Measurements from ENCODE around the gene CIZ1.
A peak's percentile ranks its signal among the peaks of the same experiment; 100 is the strongest.
"Not testable (repeated sequence)": the region's sequence is repeated elsewhere in the genome, so short reads cannot be mapped to it uniquely, and the experiment has no call there.

The CIZ1 gene

DNA sequence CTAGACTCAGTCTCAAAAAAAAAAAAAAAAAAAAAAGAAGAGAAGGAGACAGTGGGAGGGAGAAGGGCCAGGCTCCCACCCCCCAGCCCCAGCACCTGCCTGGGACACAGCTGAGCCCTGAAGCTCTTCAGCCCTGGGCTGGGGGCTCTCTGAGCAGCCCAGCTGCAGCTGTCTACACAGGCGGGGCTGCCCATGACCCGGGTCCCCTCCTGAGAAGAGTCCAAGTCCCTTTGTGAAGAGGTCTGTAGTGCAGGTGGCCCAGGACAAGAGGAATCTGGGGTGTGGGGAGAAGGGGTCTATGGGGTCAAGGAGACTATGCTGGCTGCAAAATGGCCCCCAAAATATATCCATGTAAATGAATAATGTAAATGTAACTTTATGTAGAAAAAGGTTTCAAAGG is 48.8 kb downstream of the CIZ1 start:
- no peak for DNase-seq

DNA sequence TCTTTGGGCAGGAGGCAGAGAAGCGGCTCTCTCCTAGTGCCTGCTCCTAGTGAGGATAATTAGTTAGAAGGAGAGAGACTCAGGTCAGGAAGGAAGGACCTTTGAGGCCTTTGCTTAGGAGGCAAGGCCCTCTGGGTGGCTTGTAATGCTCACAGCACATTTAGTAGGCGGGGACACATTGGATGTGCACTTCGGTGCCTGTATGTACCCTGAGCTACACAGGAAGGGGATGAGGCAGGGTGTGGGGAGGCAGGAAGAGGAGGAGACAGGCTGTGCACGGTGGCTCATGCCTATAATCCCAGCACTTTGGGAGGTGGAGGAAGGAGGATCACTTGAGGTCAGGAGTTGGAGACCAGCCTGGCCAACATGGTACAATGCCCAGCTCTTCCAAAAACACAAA is 49.3 kb downstream of the CIZ1 start:
- DNase-seq, result no peak

DNA sequence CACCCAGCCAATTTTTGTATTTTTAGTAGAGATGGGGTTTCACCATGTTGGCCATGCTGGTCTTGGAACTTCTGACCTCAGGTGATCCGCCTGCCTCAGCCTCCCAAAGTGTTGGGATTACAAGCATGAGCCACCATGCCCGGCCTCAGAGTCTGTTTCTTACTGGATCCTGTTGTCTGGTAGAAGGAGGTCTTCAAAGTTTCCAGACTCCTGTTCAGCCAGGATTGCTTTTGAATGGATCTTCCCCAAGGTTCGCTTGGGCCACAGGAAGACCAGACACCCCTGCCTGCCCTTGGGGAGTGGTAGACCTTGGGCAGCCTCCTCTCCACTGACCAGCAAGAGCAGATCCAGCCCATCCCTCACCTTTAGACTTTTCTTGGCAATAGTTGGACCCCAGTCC is 49.8 kb downstream of the CIZ1 start:
- DNase-seq, result no peak

DNA sequence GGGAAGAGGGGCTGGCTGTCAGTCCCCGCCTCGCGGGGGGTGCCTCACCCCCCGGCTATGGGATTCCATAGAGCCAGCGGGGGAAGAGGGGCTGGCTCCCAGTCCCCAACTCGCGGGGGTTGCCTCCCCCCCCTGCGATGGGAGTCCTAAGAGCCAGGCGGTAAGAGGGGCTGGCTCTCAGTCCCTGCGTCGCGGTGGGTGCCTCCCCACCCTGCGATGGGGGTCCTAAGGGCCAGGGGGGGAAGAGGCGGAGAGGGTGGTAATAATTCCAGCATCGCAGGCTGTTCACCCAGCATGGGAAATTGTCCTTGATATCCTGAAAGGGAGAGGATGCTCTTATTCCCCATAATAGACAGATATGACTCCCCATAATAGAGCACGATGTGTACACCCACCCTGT is 51.8 kb downstream of the CIZ1 start:
- DNase-seq, result no peak

DNA sequence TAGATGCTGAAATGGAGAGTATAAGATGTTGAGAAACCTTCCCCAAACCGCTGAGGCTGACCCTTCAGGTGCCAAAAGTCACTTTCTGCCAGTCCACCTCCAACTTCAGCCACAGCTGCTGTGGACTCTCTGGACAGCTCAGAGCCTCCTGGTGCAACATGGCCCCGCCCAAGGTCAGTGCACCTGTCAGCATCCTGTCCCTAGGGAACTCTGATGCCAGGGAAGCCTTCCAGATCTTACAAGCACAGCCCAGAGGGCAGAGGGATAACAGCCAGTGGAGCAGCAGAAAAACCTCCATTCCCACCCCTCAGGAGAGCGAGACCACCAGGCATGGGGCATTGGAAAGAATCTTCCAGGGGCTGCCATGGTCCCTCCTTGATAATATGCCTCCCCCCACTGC is 53.4 kb downstream of the CIZ1 start:
- no peak for DNase-seq

DNA sequence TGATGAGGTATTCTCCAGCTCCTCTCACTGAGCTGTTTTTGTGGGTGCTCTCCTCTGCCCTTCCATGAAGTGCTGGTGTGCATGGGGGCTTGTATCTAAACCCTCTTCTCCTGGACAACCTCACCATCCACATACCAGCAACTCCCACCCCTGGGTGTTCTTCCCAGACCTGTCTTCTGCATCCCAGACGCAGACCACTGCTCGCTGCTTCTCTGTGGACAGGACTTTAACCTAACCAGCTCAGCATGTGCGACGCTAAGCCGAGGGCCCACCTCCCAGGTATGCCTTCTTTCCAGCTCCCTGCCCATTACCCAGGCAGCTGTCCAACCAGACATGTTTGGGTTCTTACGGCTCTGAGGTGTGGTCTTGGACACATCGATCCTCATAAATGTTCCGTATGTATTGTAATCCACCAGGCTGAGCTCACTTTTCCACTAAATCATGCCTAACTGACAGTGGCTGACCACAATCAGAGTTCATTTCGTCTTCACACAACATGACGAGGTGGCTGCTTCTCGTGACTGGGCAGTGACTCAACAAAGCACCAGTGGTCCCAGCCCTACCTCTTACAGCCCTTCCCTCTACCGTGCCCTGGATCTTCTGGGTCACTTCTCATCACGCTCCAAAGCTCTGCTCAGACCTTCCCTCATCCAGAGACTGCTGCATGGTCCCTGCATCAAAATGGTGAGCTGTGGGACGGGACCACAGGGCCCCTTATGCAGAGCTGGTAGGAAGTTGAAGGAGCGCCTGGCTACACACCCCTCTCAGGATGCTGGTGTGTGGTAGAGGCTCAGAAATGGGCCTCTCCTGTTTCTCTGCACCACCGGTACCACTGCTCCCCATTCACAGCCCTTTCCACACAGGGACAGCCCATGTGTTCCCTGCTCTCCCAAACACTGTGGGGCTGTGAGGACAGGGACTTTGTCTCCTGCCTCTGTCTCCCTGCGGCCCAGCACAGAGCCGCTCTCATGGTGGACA is 54.3 kb downstream of the CIZ1 start:
- DNase-seq, result peak; percentile 60

DNA sequence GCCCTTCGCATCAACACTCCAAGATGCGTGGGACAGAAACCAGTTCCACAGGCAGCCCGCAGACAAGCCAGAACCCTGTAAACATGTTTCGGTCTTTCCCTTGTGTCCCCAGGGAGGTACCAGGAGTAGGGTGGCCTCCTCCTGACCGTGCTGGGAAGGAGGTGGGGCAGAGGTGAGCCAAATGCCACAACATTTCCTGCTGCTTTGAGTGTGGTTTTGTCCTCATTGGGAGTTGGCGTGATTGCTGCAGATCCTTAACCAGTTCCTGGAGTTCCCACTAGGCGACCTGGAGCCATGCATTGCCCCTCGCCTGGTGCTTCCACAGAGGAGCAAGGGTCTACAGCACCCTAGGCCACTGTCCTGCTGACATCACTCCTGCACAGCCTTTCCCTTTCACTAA is 55.8 kb downstream of the CIZ1 start:
- not testable (repeated sequence) for DNase-seq

DNA sequence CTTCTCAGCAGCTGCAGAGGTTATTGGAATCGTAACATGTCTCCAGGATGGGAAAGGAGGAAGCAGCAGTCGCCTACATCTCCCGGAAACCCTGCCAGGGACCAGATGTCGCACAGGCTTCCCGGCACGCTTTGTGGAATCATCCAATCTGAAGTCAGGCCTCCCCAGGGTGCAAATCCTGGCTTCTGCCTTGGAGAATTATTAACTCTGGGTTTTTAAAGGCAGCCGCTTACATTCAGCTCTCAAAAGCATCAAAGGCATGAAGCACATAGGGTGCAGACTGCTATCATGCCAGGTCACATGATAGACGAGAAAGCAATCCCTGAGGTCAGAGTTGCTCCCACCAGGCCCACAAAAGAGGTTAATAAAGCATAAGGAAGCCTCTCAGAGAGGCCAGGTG is 59.2 kb downstream of the CIZ1 start:
- DNase-seq, result not testable (repeated sequence)

DNA sequence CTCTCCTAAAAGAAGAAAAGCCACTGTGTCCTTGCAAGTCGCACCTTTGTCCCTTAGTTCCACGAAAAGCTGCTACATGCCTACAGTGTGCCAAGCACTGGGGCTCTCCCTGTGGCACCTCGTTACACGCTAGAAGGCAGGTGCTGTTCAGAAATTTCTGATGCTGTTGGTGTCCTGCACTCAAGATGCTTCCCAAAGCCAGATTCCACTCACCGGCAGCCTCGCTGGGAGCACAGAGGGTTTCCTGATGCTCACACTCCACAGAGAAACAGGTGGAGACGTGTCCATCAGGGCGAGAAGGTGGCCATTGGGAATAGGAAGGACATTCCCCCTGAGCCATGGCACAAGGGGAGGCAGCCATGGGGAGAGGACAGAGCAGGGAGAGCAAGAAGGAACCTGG is 60.0 kb downstream of the CIZ1 start:
- not testable (repeated sequence) for DNase-seq

DNA sequence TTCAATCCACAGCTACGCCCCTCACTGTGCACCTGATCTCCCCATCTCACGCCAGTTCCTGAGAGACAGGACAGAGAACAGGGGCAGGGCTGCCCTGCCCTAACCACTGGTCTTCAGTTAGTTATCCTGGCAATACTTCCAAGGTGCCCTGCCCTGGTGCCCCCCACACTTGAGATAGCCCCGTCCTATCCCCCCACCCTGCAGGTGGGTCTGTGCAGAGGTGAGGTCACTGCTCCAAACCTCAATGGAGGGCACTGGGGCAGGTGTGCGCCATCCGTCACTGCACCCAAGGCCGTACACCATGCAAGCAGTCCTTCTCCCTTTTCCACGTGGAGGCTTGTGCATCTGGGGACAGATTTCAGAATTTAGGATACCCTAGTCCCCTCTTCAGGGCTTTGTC is 60.7 kb downstream of the CIZ1 start:
- not testable (repeated sequence) for DNase-seq

DNA sequence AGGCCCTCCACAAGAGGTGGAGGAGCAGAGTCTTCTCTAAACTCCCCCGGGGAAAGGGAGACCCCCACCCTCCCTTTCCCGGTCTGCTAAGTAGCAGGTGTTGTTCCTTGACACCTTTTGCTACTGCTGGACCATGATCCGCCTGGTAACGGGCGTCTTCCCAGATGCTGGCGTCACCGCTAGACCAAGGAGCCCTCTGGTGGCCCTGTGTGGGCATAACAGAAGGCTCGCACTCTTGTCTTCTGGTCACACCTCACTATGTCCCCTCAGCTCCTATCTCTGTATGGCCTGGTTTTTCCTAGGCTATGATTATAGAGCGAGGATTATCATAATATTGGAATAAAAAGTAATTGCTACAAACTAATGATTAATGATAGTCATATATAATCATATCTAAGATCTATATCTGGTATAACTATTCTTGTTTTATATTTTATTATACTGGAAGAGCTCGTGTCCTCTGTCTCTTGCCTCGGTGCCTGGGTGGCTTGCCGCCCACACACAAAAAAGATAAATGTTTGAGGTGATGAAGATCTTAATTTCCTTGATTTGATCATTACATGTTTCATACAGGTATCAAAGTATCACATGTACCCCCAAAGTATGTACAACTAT is 61.3 kb downstream of the CIZ1 start:
- not testable (repeated sequence) for DNase-seq

DNA sequence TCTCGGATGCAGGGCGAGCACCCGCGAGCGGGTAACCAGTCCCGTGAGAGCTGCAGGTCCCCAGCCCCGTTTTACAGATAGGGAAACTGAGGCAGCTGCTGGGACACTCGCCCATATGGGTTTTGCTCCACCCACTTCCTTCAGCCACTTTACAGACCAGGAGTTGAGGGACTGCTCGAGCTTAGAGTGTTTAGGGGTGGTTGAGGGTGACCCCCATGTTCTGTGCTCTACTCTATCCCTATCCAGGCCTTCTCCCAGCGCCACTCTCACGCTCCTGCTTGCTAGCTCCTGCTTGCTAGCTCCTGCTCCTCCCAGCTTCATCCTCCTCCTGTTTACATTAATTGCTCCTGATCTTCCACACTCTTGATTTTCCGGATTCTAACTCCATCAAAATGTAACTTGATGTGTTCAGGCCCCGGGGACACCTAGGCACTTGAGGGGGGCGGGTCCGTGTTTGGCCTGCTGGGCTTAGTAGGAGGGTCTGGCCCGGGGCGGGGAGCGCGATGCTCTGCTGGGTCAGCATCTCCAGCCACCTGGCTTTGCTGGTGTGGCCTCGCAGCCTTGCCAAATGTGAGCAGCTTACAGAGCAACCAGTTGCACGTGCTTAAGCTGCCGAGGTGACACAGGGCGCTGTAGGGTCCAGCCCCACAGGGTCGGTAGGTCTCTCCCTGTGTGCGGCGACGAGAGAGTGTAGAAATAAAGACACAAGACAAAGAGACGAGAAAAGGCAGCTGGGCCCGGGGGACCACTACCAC is 62.4 kb downstream of the CIZ1 start:
- DNase-seq, result no peak

DNA sequence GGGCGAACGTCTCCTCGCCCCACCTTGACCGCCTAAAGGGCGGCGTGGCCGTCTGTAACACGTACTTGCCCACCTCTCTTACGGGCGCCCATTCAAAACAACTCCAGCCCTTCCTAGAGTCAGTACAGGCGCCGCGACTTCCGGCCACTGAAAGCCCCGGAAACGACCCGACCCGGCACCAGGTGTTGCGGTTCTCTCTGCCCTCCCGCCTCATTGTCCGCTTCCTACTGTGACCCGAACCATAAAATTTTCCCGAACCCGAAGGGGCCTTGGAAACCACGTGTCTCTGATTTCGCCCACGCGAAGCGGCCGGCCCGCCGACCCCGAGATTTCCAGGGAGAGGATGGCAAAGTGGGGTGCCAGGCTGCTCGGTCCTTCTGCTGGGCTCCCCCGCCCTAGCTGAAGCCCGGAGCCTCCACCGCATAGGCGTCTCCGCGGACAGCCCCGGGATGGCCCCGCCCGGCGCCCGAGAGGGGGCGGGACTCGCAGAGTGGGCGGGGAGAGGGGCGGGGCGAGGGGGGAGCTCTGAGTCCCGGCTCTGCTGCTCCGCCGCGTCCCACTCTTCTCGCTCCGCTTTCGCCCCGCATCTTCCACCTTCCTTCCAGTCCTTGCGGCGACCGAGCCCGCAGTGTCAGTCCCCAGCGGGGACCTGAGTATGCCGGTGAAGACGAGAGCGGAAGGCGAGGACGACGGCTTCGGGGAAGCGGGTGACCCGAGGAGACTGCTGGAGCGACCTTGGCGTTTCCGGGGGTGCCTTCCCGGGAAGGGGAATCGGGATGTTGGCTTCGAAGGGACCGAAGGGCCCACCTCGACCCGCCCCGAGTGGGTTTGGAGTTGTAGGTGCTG is 63.2 kb downstream of the CIZ1 start:
- DNase-seq, result peak; percentile 91

DNA sequence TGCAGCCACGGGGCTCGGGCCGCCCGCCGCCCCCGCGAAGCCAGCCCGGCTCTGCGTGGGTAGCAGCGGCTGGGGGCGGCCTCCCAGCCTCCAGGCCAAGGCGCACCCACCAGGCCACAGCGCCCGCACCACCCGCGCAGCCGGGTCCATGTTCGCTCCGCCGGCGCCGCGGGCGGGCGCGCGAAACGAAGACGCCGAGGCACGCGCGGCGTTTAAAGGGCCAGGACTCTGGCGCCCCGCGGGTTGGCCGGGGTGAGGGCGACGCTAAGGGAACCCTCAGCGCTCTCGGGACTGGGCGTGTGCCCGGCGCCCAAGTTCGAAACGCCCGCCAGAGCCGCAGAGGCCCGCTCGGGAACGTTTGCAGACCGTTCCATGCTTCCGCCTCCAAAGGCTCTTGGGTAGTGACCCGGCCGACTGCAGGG is 63.8 kb downstream of the CIZ1 start, which contains the start of gene PTGES2:
TSS of gene PTGES2 (minus strand) at position 162 of the 422 bp plus-strand sequence. CDS start at position 150, 12 bp downstream.
- DNase-seq, result peak; percentile 81

DNA sequence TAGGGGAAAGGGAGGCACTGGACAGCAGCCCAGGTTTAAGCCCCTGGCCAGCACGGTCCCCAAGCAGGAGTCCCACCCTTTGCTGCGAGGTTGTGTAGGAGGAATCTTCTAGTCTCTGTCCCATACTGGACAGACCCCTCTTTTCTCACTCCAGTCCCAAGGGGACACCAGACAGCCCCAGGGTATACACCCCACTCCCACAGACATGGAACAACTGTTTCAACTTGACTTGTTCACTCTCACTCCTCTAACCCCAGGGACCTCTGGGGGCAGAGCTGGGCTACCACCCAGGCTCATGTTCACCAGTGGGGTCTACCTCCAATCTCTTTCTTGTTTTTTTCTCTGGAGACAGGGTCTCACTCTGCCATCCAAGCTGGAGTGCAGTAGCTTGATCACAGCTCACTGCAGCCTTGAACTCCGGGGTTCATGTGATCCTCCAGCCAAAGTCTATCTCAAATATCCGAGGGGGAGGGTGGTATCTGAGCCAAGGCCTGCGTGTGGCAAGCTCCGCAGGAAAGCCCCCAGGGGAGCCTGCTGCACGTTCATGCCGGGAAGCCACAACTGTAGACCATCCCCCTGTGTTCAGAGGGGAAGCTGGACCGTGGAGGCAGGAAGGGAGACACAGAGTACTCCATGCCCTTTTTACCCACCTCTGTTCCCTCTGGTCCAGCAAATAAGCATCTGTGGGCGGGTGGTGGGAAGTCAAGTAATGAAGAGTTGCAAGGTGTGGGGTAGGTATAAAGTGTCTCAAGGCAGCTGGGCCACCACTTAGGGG is 65.6 kb downstream of the CIZ1 start:
- no peak for DNase-seq

DNA sequence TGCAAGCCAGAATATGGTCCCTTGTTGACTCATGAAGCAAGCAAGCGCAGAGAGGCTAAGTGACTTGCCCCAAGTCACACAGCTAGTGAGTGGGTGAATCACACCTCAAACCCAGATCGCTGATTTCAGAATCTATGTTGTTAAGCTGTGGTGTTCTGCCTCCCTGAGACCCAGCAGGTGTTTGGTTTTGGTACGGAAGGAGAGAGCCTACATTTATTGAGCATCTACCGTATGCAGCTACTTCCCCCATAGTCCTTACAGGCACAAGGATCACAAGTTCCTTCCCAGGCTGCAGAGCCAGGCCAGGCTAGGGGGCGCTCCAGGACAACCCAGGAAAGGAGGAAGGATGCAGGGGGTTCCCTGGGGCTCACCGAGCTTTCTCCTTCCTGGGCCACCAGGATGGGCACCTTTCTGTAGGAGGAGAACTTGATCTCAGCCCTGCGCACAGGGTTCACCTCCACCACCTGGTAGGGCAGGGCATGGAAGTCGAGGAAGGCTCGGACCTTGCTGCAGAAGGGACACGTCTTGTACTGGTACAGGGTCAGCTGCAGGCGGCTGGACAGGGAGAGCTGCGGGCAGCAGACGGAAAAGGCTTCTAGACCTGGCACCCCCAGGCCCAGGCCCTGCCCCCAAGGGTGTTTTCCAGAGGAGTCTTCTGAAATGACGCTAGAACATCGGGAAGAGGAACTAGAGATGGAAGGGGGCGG is 66.3 kb downstream of the CIZ1 start:
- DNase-seq, result peak; percentile 55

DNA sequence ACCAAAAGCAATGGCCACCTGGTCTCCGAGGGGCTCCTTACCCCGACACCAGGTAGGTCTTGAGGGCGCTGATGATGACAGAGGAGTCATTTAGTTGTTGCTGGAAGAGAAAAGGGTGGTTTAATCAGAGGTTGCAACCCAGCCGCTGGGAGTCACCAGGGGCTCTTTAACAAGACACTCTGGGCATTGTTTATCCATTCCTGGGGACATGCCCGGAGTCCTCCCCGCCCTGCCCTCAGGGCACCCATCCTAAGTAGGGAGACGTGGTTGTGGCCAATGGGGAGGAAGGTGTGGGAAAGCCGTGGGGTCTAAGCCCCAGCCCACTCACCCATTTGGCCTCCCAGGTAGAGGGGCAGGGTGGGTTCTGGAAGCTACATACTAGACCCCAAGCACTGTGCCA is 66.9 kb downstream of the CIZ1 start:
- DNase-seq, result no peak

DNA sequence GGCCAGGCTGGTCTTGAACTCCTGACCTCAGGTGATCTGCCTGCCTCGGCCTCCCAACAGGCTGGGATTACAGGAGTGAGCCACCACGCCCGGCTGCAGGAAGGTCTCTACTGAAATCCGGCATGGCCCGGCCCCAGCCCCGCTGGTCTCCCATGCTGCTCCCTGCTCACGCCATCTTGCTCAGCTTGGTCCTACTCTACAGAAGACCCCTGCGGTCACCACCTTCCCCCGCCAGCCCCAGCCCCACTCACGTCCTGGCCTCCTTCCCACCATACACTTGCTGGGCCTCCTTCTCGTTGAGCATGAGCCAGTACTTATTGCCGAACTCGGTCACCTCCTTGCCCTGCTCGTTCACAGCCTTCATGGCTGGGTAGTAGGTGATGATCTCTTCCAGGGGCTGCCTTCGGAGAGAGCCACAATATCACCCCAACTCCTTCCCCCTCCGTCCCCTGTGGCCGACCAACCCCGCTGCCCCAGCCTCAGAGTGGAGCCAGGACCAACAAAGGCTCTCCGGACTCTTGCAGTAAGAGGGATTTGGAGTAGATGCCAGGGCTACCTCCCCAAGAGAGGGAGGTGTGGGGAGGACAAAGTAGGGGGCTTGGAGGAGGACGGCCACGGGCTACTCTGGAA is 67.8 kb downstream of the CIZ1 start:
- DNase-seq, result no peak

DNA sequence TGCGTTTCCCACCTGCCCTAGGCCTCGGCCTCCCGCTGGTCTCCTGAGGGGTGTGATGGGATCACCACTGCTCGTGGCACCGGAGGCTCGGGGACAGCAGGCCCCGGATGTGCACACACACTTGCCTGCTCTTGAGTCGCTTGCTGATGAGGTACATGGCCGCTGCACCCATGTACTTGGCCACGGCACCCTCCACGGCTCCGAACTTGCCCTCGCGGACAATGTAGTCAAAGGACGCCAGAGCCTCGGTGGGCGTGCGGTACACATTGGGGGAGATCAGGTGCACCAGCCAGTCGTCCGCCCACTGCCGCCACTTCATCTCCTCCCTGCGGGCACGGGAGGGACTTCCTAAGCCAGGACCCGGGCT is 68.6 kb downstream of the CIZ1 start:
- DNase-seq, result no peak

Measured in HCEC 1CT (cell line).